NCI-H128 (cell line): ENCODE data around the gene SH3BP1.
"Not testable (repeated sequence)": the region's sequence is repeated elsewhere in the genome, so short reads cannot be mapped to it uniquely, and the experiment has no call there.

Experiments
- DNase-seq: peaks from one replicate; lab custom pipeline; 2025; ENCODE audit not compliant: unreplicated experiment; lab: John Stamatoyannopoulos, UW

Gene SH3BP1, protein sequence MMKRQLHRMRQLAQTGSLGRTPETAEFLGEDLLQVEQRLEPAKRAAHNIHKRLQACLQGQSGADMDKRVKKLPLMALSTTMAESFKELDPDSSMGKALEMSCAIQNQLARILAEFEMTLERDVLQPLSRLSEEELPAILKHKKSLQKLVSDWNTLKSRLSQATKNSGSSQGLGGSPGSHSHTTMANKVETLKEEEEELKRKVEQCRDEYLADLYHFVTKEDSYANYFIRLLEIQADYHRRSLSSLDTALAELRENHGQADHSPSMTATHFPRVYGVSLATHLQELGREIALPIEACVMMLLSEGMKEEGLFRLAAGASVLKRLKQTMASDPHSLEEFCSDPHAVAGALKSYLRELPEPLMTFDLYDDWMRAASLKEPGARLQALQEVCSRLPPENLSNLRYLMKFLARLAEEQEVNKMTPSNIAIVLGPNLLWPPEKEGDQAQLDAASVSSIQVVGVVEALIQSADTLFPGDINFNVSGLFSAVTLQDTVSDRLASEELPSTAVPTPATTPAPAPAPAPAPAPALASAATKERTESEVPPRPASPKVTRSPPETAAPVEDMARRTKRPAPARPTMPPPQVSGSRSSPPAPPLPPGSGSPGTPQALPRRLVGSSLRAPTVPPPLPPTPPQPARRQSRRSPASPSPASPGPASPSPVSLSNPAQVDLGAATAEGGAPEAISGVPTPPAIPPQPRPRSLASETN

GRCh38 chr22:37639070-37639760 lies at the start of gene SH3BP1:
SH3BP1 (plus strand) TSS chr22:37639669; CDS start chr22:37639788, 119 bp downstream.
- DNase-seq, result no peak

DNA sequence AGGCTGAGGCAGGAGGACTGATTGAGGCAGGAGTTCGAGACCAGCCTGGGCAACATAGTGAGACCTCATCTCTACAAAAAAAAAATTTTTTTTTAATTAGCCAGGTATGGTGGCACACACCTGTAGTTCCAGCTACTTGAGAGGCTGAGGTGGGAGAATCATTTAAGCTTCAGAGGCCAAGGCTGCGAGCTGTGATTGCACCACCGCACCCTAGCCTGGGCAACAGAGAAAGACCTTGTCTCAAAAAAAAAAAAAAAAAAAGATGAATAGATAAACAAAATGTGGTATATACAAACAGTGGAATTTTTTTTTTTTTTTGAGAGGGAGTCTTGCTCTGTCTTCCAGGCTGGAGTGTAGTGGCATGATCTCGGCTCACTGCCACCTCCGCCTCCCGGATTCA lies 48.4 kb upstream of the SH3BP1 start:
- not testable (repeated sequence) for DNase-seq

GRCh38 chr22:37591823-37592404 lies 47.6 kb upstream of the SH3BP1 start:
- no peak for DNase-seq

DNA sequence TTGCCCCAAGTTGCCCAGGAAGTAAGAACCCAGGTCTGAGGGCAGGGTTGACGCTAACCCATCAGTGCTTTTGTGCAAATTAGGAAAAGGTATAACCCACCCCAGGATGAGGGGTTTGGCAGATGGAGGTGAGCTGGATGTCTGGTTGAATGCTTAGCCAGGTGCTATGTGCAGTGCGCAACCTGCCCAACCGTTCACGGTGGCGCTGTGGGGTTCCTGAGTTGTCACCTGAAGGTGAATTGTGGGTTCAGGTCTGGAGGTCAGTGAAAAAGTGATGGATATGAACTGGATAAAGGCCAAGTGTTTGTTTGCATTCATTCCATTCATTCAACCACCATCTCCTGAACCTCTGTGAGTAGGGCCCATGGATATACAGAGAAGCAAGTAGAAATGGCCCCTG lies 45.2 kb upstream of the SH3BP1 start:
- no peak for DNase-seq

DNA sequence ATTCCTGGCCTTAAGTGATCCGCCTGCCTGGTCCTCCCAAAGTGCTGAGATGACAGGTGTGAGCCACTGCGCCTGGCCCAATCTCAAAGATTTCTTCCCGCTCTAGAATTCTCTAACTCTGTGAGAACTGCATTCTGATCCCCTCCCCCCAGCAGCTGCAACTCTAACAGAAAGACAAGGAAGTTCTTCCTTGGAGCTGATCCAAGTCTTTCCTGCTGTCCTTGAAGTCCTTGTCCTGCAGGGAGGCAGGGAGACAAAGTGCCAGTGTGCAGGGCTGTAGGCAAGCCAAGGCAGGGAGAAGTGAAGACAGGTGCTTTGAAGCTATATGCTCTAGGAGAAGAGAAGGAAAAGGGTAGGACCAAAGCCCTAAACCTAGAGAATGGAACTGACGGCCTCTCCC lies 40.3 kb upstream of the SH3BP1 start:
- DNase-seq, result no peak

GRCh38 chr22:37601203-37601539 lies 38.3 kb upstream of the SH3BP1 start:
- DNase-seq, result no peak

DNA sequence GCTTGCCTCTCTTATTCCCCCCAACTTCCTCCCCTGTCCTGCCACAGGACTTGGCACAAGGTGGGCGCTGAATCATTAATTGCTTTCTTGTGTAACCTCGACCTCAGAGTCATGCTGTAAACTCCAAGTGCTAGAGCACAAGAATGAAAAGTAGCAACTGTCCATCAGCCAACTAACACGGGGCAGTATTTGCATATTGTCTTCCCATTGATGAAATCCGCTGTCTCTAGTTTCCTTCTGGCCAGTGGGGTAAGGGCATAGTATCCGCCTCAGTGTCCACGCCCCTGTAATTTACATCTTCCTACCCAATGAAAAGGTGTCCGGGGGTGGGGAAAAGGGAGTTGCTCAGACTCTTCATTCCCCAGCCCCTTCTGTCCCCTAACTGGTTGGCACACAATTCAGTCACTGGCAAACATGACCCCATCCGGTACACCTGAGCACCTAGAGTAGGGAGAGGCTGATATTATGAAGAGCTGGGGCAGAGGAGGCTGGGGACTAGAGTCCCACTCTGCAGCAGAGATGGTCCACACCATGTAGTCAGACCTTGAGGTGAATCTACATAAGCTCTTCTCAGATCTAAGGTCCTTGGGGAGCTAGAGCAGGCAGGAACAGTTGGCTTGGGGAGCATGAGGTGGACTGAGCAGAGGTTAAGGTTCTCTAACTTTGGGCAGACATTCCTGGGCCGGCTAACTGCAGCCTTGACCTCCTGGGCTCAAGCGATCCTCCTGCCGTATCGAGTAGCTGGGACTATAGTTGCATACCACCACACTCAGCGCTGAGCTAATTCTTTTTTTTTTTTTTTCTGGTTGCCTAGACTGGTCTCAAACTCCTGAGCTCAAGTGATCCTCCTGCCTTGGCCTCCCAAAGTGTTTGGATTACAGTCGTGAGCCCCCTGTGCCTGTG lies 37.7 kb upstream of the SH3BP1 start:
- DNase-seq, result no peak

DNA sequence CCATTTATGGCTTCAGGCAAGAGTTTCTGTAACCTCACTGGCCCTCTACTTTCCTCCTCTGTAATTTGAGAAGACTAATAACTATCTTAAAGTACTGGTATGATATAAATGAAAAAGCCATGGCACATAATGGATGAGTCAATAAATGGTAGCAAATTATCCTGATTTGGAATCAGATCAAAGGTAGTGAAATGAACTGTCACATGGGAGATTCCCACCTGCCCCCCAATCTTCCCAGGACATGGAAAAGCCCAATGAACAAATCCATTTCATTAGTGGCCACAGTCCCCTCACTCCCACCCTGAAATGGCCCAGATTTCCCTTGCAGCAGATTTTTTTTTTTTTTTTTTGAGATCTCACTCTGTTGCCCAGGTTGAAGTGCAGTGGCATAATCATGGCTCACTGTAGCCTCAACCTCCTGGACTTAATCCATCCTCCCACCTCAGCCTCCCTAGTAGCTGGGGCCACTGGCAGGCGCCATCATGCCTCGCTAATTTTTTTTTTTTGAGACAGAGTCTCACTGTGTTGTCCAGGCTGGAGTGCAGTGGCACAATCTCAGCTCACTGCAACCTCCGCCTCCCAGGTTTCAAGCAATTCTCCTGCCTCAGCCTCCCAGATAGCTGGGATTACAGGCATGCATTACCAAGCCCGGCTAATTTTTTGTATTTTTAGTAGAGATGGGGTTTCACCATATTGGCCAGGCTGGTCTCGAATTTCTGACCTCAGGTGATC lies 36.8 kb upstream of the SH3BP1 start:
- not testable (repeated sequence) for DNase-seq

- DNase-seq, result no peak
Measured at GRCh38 chr22:37604074-37604473, 35.4 kb upstream of the SH3BP1 start.

GRCh38 chr22:37604875-37605274 lies 34.6 kb upstream of the SH3BP1 start:
- DNase-seq, result no peak

DNA sequence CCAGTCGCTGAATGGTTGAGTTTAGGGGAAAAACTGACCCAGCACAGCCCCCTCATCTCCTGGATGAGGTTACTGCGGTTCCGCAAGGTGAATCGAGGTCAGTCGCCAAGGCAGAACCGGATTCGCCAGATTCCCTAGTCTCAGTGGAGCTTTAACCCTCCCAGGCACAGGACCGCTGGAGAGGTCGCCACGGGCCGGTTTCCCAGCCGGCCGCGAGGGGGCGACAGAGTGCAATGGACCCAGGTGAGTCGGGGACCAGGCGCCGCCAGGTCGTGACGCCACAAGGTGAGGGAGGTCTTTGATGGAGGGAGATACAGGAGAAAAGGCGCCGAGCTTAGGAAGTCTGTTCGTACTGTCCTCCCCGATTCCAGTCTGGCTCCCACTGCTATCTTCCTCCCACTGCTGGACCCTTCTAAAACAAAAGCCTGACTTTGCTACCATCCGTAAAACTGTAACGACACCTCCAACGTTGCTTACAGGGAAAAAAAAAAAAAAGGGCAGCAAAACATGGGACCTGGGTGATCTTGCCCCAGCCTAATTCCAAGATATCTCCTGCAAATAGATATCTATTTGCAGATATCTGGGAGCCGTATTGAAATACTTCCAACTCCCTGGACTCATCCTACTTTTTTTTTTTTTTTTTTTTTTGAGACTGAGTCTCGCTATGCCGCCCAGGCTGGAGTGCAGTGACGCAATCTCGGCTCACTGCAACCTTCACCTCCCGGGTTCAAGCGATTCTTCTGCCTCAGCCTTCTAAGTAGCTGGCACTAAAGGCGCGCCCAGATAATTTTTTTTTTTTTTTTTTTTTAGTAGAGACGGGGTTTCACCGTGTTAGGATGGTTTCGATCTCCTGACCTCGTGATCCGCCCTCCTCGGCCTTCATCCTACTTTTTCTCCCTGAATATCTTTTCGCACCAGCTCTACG lies 32.2 kb upstream of the SH3BP1 start:
- DNase-seq, result peak; percentile 71

DNA sequence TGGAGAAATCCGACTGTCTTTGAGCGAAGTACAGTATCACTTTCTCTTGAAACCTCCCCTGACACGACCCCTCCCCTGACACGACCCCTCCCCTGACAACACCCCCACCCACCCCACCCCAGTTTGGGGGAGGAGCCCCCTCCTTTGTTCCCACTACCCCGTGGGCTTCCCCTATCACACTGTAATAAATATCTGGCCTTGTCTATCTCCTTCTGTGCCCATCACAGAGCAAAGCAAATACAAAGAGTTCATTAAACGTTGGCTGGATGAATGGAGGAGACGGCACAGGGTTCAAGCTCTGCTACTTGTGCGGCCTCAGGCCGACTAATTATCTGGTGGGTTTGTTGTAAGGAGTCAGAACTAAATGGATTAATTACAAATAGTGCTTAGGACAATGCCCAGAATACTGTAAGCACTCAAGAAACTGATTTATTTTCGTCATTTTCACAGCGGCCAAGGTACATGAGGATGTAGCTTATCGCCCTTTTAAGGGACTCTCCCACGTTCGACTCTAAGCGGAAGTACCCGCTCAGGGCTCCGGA lies 31.5 kb upstream of the SH3BP1 start:
- DNase-seq, result no peak

DNA sequence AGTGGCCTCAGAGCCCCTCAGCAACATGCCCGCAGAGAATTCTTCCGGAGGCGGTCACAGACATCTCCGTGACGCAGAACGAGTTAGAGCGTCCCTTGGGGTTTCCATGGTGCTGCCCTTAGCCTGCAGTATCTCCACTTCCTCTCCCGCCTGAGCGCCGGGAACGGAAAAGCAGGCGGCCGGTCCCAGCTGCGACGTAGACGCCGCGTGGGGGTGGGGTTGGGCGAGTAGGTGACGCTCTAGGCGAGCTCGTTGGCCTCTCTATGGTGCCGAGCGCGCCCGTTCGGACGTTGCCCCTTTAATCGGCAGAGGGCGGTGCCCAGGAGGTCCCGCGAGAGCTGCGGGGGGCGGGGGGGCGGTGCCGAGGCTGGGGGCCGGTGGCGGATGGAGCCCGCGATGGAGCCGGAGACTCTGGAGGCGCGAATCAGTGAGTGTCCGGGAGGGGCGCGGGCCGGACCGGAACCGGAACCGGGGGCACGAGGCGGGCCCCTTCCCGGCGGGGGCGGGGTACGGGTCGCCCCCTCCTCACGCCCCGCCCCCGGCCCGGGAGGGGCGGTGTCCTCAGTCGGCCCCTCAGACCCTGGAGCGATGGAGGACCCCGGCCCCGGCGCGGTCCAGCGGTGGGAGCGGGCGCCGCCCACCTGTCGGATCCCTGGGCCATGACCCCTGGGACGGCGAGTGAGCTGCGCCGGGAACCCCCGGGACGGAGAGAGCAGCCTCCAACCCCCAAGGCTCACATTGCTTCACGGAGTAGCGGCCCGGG lies 30.8 kb upstream of the SH3BP1 start, which contains the start of gene GGA1:
Gene GGA1, plus strand, starts transcription at position 358 of the 763 bp plus-strand sequence. Its CDS starts 27 bp downstream, at position 385.
- DNase-seq, result peak; percentile 90

DNA sequence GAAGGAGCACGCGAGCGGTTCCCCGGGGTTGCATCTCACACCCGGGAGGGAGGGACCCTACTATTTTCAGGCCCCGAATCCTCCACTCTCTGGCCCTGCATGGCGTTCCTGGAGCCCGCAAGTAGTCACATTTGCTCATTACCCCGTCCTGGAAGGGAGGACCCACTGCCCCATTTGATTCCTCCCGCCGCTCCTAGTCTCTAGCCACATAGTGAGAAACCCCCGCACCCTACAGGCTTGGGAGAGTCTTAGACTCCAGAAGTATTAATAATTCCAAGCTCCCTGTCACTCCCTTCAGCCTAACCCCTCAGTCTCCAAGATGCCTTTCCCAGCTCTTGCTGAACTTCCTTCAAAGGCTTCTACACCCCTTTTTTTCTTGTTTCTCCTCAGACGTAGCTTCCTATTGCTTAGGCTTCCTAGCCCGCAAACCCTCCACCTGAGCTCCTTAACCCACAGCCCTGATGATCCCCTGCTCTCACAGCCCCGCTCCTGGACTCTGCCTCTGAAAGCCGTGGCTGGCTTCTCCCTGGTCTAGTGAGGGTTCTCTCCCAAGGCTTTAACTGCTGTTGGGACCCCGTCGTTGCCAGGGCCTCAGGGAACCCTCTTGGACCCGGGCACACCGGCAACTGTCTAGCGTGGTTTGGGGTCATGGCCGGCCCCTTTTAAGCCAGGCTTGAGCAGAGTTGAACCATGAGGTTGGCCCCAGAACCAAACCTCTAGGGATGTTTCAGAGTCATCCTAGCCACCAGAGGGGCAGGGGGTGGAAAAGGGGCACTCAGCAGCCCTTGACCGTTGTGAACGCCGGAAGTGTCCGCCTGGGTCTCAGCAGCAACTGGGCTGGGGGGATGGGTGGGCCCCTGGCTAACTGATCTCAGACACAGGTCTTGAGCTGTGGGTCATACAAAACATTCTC lies 30.0 kb upstream of the SH3BP1 start:
- no peak for DNase-seq

- DNase-seq, result not testable (repeated sequence)
Measured at GRCh38 chr22:37610153-37610475, 29.4 kb upstream of the SH3BP1 start.

GRCh38 chr22:37610480-37611129 lies 28.9 kb upstream of the SH3BP1 start:
- no peak for DNase-seq
